ENCODE data around the gene GPR75.

The GPR75 gene

GRCh38 chr2:53881360-53881759, 21.6 kb upstream of the GPR75 start:
- H3K4me1 ChIP-seq = no peaks in the 10 kb centered on the region
- H3K36me3 ChIP-seq = peaks cover 91% of the 10 kb centered on the region
- H3K9ac ChIP-seq = no peak overlapping the region
- no peak overlapping the region for H3K4me3 ChIP-seq
- H4K20me1 ChIP-seq = no peaks in the 10 kb centered on the region
- no peaks in the 10 kb centered on the region for H3K27me3 ChIP-seq
- H3K9me3 ChIP-seq = no peaks in the 10 kb centered on the region
- H3K4me2 ChIP-seq = no peak overlapping the region
- no peak for TF ChIP-seq Cebpa-rat (IDR thresholded peaks at IDR 0.05)
- H3K27ac ChIP-seq = no peak overlapping the region

- TF ChIP-seq Cebpa-rat (IDR thresholded peaks at IDR 0.05) = no peak
- no peak overlapping the region for H3K9ac ChIP-seq
- no peaks in the 10 kb centered on the region for H3K4me1 ChIP-seq
- no peak overlapping the region for H3K4me2 ChIP-seq
- H4K20me1 ChIP-seq = no peaks in the 10 kb centered on the region
- H3K27ac ChIP-seq = no peak overlapping the region
- H3K27me3 ChIP-seq = no peaks in the 10 kb centered on the region
- H3K9me3 ChIP-seq = no peaks in the 10 kb centered on the region
- no peak overlapping the region for H3K4me3 ChIP-seq
- H3K36me3 ChIP-seq = peaks cover 91% of the 10 kb centered on the region
These were observed 21.0 kb upstream of the GPR75 start for GRCh38 chr2:53880756-53881155.

- Histone ChIP-seq H3K36me3 (peaks cover 92% of the 10 kb centered on the region), H4K20me1 (no peaks in the 10 kb centered on the region), H3K9me3 (no peaks in the 10 kb centered on the region), H3K4me3 (no peak overlapping the region), H3K4me2 (no peak overlapping the region), H3K9ac (no peak overlapping the region), H3K4me1 (no peaks in the 10 kb centered on the region), H3K27ac (no peak overlapping the region), H3K27me3 (no peaks in the 10 kb centered on the region)
- no peak for TF ChIP-seq Cebpa-rat (IDR thresholded peaks at IDR 0.05)
These were observed 17.8 kb upstream of the GPR75 start for GRCh38 chr2:53877556-53877955.

- Histone ChIP-seq H3K36me3 (peaks cover 92% of the 10 kb centered on the region), H3K27me3 (no peaks in the 10 kb centered on the region), H3K27ac (no peak overlapping the region), H3K4me1 (no peaks in the 10 kb centered on the region), H3K9ac (no peak overlapping the region), H3K9me3 (no peaks in the 10 kb centered on the region), H3K4me2 (no peak overlapping the region), H3K4me3 (no peak overlapping the region), H4K20me1 (no peaks in the 10 kb centered on the region)
- no peak for TF ChIP-seq Cebpa-rat (IDR thresholded peaks at IDR 0.05)
These were observed 17.3 kb upstream of the GPR75 start for GRCh38 chr2:53877112-53877511.

- no peak overlapping the region for H3K27ac ChIP-seq
- H3K4me3 ChIP-seq = no peak overlapping the region
- no peaks in the 10 kb centered on the region for H3K27me3 ChIP-seq
- H3K36me3 ChIP-seq = peaks cover 88% of the 10 kb centered on the region
- no peak overlapping the region for H3K4me2 ChIP-seq
- H3K4me1 ChIP-seq = no peaks in the 10 kb centered on the region
- no peaks in the 10 kb centered on the region for H3K9me3 ChIP-seq
- no peaks in the 10 kb centered on the region for H4K20me1 ChIP-seq
- no peak overlapping the region for H3K9ac ChIP-seq
- no peak for TF ChIP-seq Cebpa-rat (IDR thresholded peaks at IDR 0.05)
These were observed 14.7 kb upstream of the GPR75 start for GRCh38 chr2:53874401-53874950.

- no peaks in the 10 kb centered on the region for H3K27me3 ChIP-seq
- no peak overlapping the region for H3K27ac ChIP-seq
- H3K9me3 ChIP-seq = no peaks in the 10 kb centered on the region
- H3K4me3 ChIP-seq = no peak overlapping the region
- H3K36me3 ChIP-seq = peaks cover 86% of the 10 kb centered on the region
- no peak overlapping the region for H3K9ac ChIP-seq
- no peaks in the 10 kb centered on the region for H4K20me1 ChIP-seq
- H3K4me1 ChIP-seq = no peaks in the 10 kb centered on the region
- TF ChIP-seq Cebpa-rat (IDR thresholded peaks at IDR 0.05) = no peak
- no peak overlapping the region for H3K4me2 ChIP-seq
These were observed 8.0 kb upstream of the GPR75 start for GRCh38 chr2:53867773-53868172.

- Histone ChIP-seq H3K9ac (no peak overlapping the region), H3K9me3 (no peaks in the 10 kb centered on the region), H3K4me3 (no peak overlapping the region), H3K36me3 (peaks cover 84% of the 10 kb centered on the region), H3K27ac (no peak overlapping the region), H3K4me2 (no peak overlapping the region), H4K20me1 (no peaks in the 10 kb centered on the region), H3K27me3 (no peaks in the 10 kb centered on the region), H3K4me1 (no peaks in the 10 kb centered on the region)
- TF ChIP-seq Cebpa-rat (IDR thresholded peaks at IDR 0.05) = no peak
These were observed 7.4 kb upstream of the GPR75 start for GRCh38 chr2:53867169-53867568.

DNA sequence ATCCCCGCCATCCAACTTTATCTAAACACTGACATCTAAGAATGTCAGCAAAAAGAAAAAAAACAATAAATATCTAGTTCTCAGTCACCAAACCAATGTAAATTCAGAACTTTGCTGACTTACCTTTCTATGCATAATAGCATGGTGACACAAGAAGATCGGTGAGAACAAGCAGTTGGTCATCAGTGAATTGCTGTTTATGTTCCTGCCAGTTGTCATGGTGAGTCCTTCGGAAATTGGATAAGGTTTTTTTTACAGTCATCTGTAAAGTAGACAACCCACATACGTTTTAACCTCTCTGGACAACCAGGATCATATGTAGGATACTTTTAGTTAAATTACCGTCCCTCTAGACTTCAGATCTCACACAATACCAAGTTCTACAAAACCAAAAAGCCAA, 6.2 kb upstream of the GPR75 start:
- Histone ChIP-seq H3K27me3 (no peaks in the 10 kb centered on the region), H4K20me1 (no peaks in the 10 kb centered on the region), H3K36me3 (peaks cover 79% of the 10 kb centered on the region), H3K4me1 (no peaks in the 10 kb centered on the region), H3K4me2 (no peak overlapping the region), H3K9ac (no peak overlapping the region), H3K27ac (no peak overlapping the region), H3K9me3 (no peaks in the 10 kb centered on the region), H3K4me3 (no peak overlapping the region)
- TF ChIP-seq Cebpa-rat (IDR thresholded peaks at IDR 0.05) = no peak

DNA sequence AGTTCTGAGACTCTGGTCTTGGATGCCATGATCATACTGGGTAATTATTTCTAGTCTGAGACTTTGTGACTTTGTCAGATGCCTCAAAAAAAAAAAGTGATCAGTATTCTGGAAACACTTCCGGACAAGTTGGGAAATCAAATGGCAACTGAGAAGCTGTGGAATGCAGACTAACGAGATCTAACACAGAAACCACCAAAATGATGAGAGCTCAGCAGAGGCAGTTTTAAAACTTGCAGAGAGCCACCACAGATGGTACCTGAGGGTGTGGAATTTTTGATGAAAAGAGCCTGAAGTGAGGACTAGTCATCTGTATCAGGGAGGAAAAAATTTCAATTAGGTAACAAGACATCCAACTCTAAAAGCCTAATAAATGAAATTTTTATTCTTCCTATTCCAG, 5.5 kb upstream of the GPR75 start:
- Histone ChIP-seq H3K9ac (no peak overlapping the region), H3K4me1 (no peaks in the 10 kb centered on the region), H3K36me3 (peaks cover 76% of the 10 kb centered on the region), H3K27me3 (no peaks in the 10 kb centered on the region), H4K20me1 (no peaks in the 10 kb centered on the region), H3K27ac (no peak overlapping the region), H3K9me3 (no peaks in the 10 kb centered on the region), H3K4me3 (no peak overlapping the region), H3K4me2 (no peak overlapping the region)
- no peak for TF ChIP-seq Cebpa-rat (IDR thresholded peaks at IDR 0.05)

GRCh38 chr2:53863538-53864227, 3.9 kb upstream of the GPR75 start:
- Histone ChIP-seq H4K20me1 (no peaks in the 10 kb centered on the region), H3K4me1 (no peaks in the 10 kb centered on the region), H3K9ac (no peak overlapping the region), H3K27me3 (no peaks in the 10 kb centered on the region), H3K4me2 (no peak overlapping the region), H3K36me3 (peaks cover 75% of the 10 kb centered on the region), H3K4me3 (no peak overlapping the region), H3K9me3 (peaks cover 4% of the 10 kb centered on the region; the same call in 1 of the 2 replicates), H3K27ac (no peak overlapping the region)
- TF ChIP-seq Cebpa-rat (IDR thresholded peaks at IDR 0.05) = no peak
